Ovary (tissue), 9 donors: ENCODE results near the gene PCSK5. TPM values are rescaled to one million over a fixed set of nuclear protein-coding genes. Genes with fewer than 3 reads are reported as not detected.
A peak's percentile ranks its signal among the peaks of the same experiment; 100 is the strongest.

Source experiments
- DNase-seq, 5 donors: peaks; one replicate each; pipeline ENCODE4 v3.0.0-alpha.2; 2019 to 2020
- H3K27ac ChIP-seq, 2 donors: fragments of 200-600 bp; one replicate each; pipeline versions ENCODE4 v1.5.1 to v1.8.0; 2019 to 2022
- H3K27me3 ChIP-seq: fragments of 200-600 bp; one replicate; pipeline ENCODE4 v1.8.0; 2022
- H3K36me3 ChIP-seq: fragments of 200-600 bp; sonication (generic); one replicate; pipeline ENCODE4 v1.5.1; 2019
- H3K4me1 ChIP-seq: one replicate; pipeline ENCODE4 v1.8.1; 2013; ENCODE audit warnings: mild to moderate bottlenecking, moderate library complexity; ENCODE audit not compliant: insufficient read depth
- H3K4me3 ChIP-seq: fragments of 200-600 bp; sonication (generic); one replicate; pipeline ENCODE4 v1.5.1; 2017
- H3K9me3 ChIP-seq, 2 donors: fragments of 200-600 bp in 1 of 2; sonication (generic) in 1 of 2; one replicate each; pipeline versions ENCODE4 v1.5.1 to v1.8.1; 2013 to 2019; ENCODE audit warnings: mild to moderate bottlenecking in 1 of 2, moderate library complexity in 1 of 2
- CTCF ChIP-seq, 3 donors: fragments of 450-650 bp in 2 of 3; fragments of 200-600 bp in 1 of 3; IDR thresholded peaks; one replicate each; pipeline versions ENCODE4 v1.5.1 to v1.8.0; 2016 to 2022; ENCODE audit warnings: antibody characterized with exemption in 3 of 3, mild to moderate bottlenecking in 1 of 3
- EP300 ChIP-seq: sonication (generic); formaldehyde crosslinking; IDR thresholded peaks from one replicate; pipeline ENCODE4 v1.6.1; 2017; ENCODE audit warnings: antibody characterized with exemption
- POLR2A ChIP-seq: fragments of 450-650 bp; IDR thresholded peaks from one replicate; pipeline ENCODE4 v1.6.1; 2017; ENCODE audit warnings: antibody characterized with exemption, mild to moderate bottlenecking, moderate library complexity
- WGBS, 3 donors: extraction: QIAGEN DNeasy Blood & Tissue Kit in 1 of 3; methylation state at CpG; one replicate each; pipeline versions ENCODE4 v1.1.5 to v1.1.7; 2013 to 2017; 5-methylcytosine and 5-hydroxymethylcytosine counted together
- intact Hi-C, 4 donors: fragments of 100-400 bp; cut with DNase I; formaldehyde crosslinking; loops; one replicate each; pipeline versions ENCODE4 v1.11.0 to v1.15.1; 2022 to 2023
- polyA plus RNA-seq, 2 donors: library from polyadenylated mRNA; stranded (reverse); fragments of 200-250 nt in 1 of 2; fragments of 350-450 nt in 1 of 2; fragmentation: Illumina TruSeq in 1 of 2; extraction: RNeasy Lipid Tissue Mini Kit (QIAGEN cat#74804) in 1 of 2; gene quantifications; one replicate each; pipeline ENCODE4 v1.2.3, GENCODE V29; 2013 to 2014
- total RNA-seq, 7 donors: library from RNA; depleted of rRNA in 2 of 7; stranded (reverse); fragments of >200 nt in 2 of 7; fragmentation: NEBNext Ultra II Directional in 3 of 7; extraction: Animal tissue kit (Norgen Biotek cat#: 25700) in 3 of 7; gene quantifications; one replicate each; pipeline versions ENCODE4 v1.1.0 to v1.2.4, GENCODE V29; 2016 to 2023
- donor health status: DM: no; HTN: no; CAD: no; lungs with moderate emphysema.
- donor health status: DM: no; HTN: no; CAD: no.
- donor health status: Bipolar disorder and iron deficiency.
- donor health status: DM: yes; HTN: yes; CAD: no.
- donor health status: DM: no; HTN: no; CAD: no.
- donor health status: DM: yes; HTN: yes; CAD: no.

PCSK5 gene
- total and polyA plus RNA-seq, 9 donors: 12.7 to 41.8 (median 28.3) TPM

DNA sequence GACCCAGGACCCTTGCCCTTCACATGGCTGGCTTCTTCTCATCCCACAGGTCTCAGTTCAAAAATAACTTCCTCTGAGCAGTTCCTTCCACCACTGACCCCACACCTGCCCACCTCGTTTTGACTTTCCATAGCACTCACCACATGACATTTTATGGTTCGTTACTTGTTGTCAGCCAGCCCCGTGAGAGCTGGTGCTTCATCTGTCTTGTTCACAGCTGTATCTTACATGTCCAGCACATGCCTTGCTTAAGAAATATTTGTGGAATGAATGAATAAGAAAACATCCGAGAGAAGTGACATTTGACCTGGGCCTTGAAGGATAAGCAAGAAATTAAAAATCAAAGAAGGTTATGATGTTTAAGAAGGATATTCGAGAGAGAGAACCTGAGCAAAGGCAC is 309.8 kb downstream of the PCSK5 start:
- 23 to 48% (median 23%) methylated on average over 5 of the region's 5 CpGs for WGBS, 3 donors
- Histone ChIP-seq H3K4me3 (no peak overlapping the region), H3K9me3 (no peaks in the 10 kb centered on the region), H3K36me3 (no peaks in the 10 kb centered on the region), H3K27me3 (no peaks in the 10 kb centered on the region), H3K27ac (no peak overlapping the region), H3K4me1 (peaks cover 7% of the 10 kb centered on the region)
- TF ChIP-seq EP300 (no peak), POLR2A (no peak), CTCF (IDR thresholded peaks at IDR 0.05) (no peak)
- no peak for DNase-seq
- intact Hi-C loops: no loop called here

DNA sequence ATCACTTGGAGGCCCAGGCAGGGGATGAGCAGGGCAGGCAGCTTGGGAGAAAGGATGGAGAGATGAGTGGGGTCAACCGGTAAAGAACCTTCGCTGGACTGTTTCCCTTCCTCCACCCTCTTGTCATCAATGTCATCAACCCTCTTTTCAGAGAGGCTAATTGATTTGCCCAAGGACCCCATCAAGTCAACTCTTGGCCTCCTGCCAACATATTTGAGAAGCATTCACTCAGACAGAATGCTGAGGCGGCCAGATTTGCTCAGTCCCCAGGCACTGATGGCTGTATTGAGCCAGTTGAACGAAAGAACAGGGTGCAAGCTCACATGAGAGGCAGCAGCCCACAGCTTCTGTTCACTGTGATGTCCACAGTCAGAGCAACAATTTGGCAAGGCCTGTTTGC is 310.3 kb downstream of the PCSK5 start:
- 84 to 90% (median 89%) methylated on average over 4 of the region's 4 CpGs for WGBS, 3 donors
- H3K9me3 ChIP-seq: no peaks in the 10 kb centered on the region
- peaks cover 7% of the 10 kb centered on the region for H3K4me1 ChIP-seq
- H3K4me3 ChIP-seq: no peak overlapping the region
- no peak for DNase-seq
- H3K27ac ChIP-seq: no peak overlapping the region
- no peaks in the 10 kb centered on the region for H3K27me3 ChIP-seq
- no peaks in the 10 kb centered on the region for H3K36me3 ChIP-seq
- TF ChIP-seq CTCF (IDR thresholded peaks at IDR 0.05) (no peak), EP300 (no peak), POLR2A (no peak)
- intact Hi-C loops: no loop called here

- 44 to 62% (median 56%) methylated on average over 3 of the region's 3 CpGs for WGBS, 3 donors
- intact Hi-C loops: no loop called here
- no peak overlapping the region for H3K27ac ChIP-seq
- TF ChIP-seq POLR2A (no peak), EP300 (no peak), CTCF (IDR thresholded peaks at IDR 0.05) (no peak)
- no peaks in the 10 kb centered on the region for H3K36me3 ChIP-seq
- H3K27me3 ChIP-seq: no peaks in the 10 kb centered on the region
- H3K9me3 ChIP-seq: no peaks in the 10 kb centered on the region
- peaks cover 7% of the 10 kb centered on the region for H3K4me1 ChIP-seq
- H3K4me3 ChIP-seq: no peak overlapping the region
- DNase-seq: peak in 2 of 5 donors; percentile 22 to 42
These were observed 312.9 kb downstream of the PCSK5 start for GRCh38 chr9:76203373-76203772.

DNA sequence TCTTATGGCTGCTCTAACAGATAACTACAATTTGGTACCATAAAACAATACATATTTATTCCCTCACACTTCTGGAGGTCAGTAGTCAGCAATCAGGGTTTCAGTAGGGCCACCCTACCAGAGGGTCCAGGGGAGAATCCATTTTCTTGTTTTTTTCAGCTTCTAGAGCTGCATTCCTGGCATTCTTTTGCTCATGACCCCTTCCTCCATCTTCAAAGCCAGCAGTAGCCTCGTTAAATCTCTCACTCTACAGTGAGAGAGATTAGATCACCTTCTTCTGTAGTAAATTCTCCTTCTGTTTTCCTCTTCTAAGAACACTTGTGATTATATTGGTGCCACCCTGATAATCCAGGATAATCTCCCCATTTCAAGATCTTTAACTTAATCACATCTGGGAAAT is 316.3 kb downstream of the PCSK5 start:
- Histone ChIP-seq H3K36me3 (no peaks in the 10 kb centered on the region), H3K9me3 (no peaks in the 10 kb centered on the region), H3K27me3 (no peaks in the 10 kb centered on the region), H3K4me1 (peaks cover 5% of the 10 kb centered on the region), H3K4me3 (no peak overlapping the region), H3K27ac (no peak overlapping the region)
- DNase-seq: no peak
- WGBS, 3 donors: 25 to 44% (median 30%) methylated on average over 1 of the region's 1 CpG
- TF ChIP-seq EP300 (no peak), CTCF (IDR thresholded peaks at IDR 0.05) (no peak), POLR2A (no peak)
- intact Hi-C loops: no loop called here

GRCh38 chr9:76213751-76214150 is 323.3 kb downstream of the PCSK5 start:
- Histone ChIP-seq H3K27ac (no peak overlapping the region), H3K9me3 (no peaks in the 10 kb centered on the region), H3K4me3 (no peak overlapping the region), H3K27me3 (no peaks in the 10 kb centered on the region), H3K4me1 (no peaks in the 10 kb centered on the region), H3K36me3 (no peaks in the 10 kb centered on the region)
- 95 to 96% (median 95%) methylated on average over 3 of the region's 3 CpGs for WGBS, 3 donors
- intact Hi-C loops: no loop called here
- no peak for TF ChIP-seq POLR2A
- TF ChIP-seq EP300: no peak
- TF ChIP-seq CTCF (IDR thresholded peaks at IDR 0.05): no peak
- DNase-seq: no peak
